M059J (cell line): Measurements from ENCODE around the gene ASB2. TPM values are rescaled to one million over a fixed set of nuclear protein-coding genes. Genes with fewer than 3 reads are reported as not detected.

Experiments used
- DNase-seq: peaks from one replicate; pipeline ENCODE4 v3.0.0-alpha.2; 2012; ENCODE audit warnings: low read depth
- total RNA-seq: library from RNA; depleted of rRNA; stranded (reverse); fragments of >200 nt; shearing (Covaris generic); gene quantifications from 2 replicates; pipeline ENCODE4 v1.2.3, GENCODE V29; 2014; rRNA removed

Gene ASB2, protein sequence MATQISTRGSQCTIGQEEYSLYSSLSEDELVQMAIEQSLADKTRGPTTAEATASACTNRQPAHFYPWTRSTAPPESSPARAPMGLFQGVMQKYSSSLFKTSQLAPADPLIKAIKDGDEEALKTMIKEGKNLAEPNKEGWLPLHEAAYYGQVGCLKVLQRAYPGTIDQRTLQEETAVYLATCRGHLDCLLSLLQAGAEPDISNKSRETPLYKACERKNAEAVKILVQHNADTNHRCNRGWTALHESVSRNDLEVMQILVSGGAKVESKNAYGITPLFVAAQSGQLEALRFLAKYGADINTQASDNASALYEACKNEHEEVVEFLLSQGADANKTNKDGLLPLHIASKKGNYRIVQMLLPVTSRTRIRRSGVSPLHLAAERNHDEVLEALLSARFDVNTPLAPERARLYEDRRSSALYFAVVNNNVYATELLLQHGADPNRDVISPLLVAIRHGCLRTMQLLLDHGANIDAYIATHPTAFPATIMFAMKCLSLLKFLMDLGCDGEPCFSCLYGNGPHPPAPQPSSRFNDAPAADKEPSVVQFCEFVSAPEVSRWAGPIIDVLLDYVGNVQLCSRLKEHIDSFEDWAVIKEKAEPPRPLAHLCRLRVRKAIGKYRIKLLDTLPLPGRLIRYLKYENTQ
- total RNA-seq = not detected in 2 replicates

DNA sequence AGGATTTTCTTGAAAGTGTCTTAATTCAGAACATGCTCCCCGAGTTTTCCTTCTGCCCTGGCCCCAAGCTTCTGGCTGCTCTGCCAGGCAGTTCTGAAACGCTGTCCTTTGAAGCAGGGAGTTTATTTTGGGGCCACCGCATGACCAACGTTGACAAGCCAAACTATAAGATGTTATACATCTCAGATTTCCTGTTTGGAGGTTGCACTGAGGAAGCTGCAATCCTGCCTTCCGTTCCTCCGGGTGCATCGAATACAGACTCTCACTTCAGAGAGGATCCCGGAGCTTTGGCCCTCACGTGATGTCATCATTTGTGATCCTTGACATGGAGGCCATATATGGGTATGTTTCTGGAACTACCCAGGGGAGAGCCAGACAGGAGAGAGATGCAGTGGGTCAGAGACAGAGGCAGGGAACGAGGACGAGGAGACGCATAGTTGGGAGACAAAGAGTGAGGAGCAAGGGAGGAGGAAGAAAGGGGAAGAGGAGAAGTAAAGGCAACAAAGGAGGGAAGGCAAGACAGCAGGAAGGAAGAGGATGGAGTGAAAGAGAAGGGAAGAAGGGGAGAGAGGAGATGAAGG is at the start of gene ASB2:
ASB2 (minus strand) TSS at position 94 of the 581 bp plus-strand sequence. CDS start 12,031 bp downstream, outside the sequence.
- DNase-seq = no peak

DNA sequence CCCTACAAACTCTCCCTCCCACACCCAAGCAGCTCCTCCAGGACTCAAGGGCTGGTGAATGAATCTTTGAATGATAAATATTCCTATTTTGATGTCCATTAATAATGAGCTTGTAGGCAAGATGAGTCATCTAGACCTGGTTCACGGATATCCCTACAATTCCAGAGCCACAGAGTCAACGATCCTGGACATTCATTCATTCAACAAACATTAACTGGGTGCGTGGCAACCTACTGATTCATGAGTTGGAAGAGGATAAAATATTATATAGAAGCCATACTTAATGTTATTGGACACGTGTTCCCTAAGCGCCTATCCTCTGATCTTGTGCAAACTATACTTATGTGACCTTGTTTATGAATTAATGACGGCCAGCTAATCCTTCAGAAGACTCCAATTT is 49.4 kb upstream of the ASB2 start:
- no peak for DNase-seq

DNA sequence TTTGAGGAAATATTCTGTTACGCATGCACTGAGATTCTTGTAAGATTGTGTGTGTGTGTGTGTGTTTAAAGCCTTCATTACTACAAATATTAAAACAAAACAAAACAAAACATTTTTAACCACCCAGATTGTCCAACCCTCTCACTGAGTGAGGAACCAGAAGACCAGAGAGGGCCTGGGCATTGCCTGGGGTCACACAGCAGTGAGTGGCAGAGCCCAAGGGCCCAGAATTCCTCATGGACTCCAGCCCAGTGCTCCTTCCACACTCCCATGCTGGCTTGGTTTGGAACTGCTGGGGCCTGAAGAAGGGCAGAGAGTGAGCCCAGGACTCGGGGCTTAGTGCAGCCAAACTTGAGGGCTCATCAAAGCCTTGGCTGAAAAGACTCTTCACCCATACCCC is 48.2 kb upstream of the ASB2 start:
- DNase-seq = no peak

DNA sequence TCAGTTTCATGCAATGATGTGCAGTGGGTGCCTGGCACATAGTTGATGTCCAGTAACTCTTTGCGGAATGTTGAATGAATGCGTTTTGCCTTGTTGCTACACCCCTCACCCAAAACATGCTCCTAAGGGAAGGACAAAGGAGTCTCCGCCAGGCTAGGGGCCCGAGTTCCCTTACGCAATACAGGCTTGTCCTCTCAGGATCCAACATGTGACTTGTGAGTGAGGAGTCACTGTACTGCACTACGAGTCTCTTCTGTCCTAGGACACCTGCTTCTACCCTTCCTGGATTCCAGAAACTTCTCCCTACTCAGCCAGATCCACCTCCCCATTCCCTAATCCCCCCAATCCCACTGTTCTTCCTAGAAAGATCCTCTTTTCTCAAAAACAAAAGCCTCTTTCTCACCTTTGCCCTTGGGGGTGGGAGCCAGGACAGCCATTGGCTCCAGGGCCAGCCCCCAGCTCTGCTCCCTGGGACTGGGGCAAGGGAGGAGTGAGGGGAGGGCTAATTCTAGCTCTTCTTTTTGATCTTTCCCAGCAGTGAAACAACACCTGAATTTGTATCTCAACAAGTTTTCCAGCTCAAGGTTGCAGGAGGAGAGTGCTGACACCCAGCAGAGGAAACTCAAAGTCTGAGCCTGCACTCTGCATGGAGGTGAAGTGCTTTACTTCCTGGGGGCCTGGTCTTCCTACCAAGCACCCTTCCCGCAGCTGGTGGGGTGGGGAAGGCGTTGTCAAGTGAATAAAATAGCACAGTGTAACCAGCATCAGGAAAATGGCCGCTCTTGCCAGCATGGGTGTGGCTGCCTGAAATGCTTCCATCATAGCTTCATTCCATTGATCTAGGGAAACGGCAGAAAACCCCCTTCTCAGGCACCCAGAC is 46.4 kb upstream of the ASB2 start:
- no peak for DNase-seq

DNA sequence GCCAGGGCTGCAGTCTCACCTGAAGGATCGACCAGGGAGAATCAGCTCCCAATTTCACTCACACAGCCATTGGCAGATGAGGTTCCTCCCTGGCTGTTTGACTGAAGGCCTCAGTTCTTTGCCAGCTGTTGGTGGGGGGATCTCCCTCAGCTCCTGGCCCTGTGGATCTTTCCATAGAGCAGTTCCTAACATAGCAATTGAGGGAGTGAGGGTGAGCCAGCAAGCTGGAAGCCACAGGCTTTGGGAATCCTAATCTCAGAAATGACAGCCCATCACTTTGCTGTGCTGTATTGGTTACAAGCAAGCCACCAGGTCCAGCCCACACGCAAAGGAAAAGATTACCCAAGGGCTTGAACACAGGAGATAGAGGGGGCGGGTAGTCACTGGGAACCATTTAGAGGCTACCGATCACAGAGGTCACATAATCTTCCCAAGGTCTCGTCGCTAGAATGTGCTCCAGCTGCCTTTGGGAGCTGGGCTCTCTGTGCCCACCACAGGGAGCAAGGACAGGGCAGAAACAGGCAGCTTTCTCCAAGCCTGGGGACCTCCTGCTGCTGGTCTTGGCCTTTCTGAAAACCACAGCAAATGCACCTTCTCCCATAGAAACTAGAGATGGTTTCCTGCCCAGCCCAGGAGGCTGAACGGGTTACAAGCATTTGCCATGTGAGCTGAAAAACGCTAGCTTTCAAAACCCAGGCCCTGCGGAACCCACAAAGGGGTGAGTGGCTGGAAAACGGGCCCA is 45.2 kb upstream of the ASB2 start:
- DNase-seq = no peak

DNA sequence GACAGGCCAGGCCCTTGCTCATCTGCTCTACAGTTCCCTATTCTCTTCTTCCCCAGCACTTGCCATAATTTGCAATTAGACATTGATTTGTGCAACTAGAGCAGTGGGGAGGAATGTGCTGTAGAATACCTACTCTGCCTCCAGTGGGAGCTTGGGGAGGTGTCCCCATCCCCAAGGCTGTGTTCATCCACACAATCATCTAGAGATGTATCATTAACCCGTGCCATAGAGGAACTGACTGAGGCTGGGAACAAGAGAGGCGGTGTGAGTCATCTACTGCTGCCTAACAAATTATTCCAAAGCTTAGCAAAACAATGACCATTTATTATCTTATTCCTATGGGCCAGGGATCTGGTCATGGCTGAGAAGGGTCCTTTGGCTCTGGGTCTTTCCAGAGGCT is 44.6 kb upstream of the ASB2 start:
- peak; percentile 23 for DNase-seq

DNA sequence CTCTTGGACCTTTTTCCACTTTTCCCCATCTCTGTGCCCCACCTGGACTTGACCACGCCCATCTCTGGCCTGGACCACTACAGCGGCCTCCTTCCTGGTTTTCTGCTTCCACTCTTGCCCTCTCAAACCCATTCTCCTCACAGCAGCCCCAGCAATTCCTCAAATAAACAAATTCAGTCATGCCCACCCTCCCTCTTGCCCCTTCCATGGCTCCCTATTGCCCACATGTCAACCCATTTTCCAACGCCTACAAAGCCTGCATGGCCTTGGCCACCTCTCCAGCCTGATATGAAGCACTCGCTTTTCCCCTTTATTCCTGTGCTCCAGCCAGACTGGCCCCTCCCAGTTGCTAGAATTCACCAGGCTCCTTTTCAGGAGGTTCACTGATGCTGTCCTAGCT is 43.9 kb upstream of the ASB2 start:
- no peak for DNase-seq

DNA sequence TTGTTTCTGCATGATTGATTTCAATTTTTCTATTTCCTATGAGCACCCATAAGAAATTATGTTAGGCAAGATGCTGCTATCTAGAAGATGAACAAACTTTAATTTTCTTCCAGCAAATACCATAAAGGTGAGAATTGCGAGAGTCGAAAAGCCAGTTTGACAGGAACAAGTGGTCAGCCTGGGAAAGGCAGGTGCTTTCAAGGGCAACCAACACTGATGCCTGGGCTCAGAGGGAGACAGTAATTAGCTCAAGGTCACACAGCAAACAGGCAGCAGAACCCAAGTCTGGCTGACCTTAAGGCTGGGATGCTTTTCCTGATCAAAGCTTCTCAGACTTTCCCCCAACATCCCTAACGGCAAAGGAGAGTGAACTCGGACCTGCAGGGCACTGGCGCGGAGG is 43.0 kb upstream of the ASB2 start:
- DNase-seq = no peak

DNA sequence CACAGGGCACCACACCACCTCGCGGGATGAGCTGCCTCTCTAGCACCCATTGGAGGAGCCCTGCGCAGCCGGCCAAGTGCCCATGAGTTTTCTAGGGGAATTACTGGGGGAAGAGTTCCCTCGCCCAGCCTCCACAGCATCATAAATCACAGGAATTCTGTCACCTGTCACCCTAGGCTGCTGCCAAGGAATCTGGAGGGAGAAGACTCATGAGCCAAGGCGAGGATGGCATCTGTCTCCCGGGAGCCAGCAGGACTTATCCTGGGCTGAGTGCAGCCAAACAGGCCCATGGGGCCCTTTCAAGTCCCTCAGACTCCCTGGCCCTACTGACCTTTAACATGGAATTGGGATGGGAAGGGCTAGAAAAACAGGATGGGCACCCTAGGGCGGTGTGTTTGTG is 41.9 kb upstream of the ASB2 start:
- DNase-seq = no peak

DNA sequence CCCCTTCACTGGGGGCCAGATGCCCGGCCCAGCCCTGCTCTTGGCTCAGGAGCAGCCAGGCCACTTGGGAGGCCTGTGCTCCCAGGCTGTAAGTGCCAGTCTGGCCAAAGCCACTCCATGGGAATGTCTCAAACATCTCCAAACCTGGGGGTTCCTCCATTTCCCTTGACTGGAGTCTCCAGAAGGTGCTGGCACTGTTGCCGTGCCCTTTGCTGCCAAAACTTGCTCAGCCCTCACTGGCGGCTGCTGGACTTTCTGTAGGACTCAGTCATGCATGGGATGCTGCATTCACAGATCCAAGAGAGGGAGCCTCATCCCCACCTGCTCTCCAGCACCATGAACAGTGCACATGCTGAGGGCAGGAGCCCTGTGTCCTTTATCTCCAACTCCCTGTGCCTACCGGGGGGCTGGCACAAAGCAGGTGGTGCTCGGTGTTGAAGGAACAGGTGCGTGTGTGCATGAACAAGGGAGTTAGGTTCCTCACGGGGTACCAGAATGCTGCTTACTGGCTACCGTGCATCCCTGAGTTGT is 40.1 kb upstream of the ASB2 start:
- DNase-seq = no peak

DNA sequence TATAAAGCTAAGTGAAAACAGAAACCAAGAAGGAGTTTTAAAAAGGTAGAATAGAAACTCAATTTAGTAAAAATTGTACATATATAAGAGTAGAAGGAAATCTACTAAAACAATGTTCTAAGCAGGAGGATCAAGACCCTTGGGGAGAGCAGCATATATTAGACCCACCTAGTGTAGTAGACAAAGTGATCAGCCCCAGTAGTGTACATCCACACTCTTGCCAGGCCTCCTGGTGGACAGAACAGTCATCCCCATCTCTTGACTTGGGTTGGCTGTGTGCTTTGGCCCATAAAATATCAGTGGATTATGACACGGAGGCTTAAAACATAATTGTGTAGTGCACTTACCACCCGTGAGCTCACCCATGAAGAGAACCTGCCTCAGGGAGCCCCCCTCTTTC is 38.9 kb upstream of the ASB2 start:
- no peak for DNase-seq

DNA sequence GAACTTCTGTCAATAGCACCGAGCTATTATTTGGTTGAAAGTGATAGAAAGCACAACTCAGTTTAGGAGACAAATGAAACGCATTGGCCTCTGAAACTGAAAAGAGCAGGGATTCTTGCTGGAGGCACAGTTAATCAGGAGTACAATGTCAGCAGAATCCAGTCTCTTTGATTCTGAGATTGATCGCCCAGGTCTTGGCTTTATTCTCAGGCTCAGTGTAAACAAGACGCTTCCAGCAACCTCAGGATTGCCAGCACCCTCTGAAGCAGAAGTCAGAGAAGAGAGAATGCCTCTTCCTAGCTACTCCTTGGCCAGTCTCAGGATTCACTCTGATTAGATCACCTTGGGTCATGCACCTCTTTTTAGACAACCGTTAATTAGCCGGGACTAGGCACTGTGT is 38.0 kb upstream of the ASB2 start:
- no peak for DNase-seq

DNA sequence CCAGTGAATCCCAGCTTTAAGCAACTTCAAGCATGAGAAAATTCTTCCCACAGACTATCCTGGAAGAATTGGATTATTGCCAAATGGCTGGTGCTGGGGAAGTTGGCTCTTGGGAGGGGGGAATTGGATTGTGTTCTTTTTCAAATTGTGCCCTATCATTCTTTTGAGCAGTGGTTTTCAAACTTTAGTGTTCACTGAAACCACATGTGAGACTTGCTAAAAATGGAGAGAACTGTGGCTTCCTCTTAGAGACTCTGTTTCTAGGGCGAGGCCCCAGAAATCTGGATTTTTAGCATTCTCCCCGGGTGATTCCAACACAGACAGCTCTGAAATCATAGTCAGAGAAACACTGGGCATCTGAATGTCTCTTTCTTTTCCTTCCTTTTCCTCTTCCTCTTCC is 35.4 kb upstream of the ASB2 start:
- DNase-seq = no peak

DNA sequence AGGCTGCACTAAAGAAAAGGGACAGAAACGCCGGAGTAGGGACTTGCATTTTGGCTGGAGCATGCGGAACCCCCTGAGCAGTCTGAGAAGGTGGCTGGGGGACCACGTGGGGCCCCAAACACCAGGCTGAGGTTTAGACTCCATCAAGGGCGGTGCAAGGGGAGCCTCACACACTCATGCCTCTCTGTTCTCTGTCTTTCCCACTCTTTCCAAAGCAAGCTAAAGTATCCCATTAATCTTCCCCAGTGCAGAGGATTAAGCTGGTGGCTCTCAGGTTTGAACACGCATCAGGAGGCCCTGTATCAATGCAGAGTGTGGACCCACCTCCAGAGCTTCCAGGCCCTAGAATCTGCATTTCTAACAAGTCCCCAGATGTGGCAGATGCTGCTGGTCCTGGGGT is 34.3 kb upstream of the ASB2 start:
- DNase-seq = no peak

DNA sequence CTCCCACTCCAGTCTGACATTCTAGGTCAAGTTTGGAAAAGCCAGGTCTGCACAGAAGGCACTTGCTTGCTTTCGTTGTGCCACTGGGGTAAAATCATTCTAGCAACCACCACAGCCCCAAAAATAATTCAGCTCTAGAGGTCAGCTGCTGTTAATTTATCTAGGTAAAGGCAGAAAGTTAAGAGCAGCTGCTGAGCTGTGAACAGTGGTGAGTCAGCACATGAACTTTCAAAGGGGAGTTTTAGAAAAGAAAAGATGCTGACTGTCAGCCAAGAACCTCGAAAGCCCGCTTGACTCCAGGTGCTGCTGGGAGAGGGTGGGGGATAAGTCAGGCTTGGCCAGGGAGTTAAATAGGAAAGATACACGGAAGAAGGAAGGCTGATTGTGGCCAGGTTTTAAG is 33.4 kb upstream of the ASB2 start:
- DNase-seq = peak; percentile 59

DNA sequence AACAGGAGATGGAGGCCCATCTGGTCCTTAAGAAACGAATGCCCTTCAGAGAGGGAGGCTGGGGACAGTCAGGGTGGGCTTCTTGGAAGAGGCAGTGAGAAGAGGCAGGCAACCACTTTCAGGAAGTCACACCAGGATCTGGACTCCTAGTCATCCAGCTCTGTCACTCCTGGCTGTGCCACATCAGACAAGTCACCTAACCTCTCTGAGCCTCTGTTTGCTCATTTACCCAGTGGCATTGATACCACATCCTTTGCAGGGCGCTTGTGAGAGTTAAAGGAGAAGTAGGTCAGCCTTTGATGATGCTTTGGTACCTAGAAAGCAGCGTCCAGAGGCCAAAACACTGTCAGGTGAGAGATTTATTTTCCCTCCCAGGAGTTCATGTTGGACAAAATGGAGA is 31.9 kb upstream of the ASB2 start:
- DNase-seq = no peak

DNA sequence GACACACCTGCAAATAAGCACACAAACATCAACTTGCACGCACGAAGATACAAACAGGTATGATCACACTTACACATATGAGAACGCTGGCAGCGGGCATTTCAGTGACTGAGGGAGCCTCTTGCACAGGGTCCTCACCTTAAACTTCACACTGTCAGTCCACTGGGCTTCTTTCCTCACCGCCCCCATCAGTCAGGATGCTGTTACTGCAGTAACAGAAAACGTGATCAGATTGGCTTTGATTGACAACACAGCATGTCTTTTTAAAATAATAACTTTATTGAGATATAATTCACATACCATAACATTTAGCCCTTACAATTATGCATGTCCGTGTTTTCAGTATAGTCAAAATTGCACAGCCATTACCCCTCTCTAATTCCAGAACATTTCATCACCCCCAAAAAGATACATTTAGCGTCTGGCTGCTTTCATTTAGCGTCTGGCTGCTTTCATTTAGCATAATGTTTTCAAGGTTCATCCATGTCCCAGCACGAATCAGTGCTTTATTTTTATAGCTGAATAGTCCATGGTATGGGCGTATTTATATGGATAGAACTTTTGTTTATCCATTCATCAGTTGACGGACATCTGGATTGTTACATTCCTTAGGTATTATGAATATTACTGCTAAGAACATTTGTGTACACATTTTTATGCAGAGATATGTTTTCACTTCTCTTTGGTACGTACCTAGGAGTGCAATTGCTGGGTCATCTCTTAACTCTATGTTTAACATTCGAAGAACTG is 29.1 kb upstream of the ASB2 start:
- DNase-seq = no peak

DNA sequence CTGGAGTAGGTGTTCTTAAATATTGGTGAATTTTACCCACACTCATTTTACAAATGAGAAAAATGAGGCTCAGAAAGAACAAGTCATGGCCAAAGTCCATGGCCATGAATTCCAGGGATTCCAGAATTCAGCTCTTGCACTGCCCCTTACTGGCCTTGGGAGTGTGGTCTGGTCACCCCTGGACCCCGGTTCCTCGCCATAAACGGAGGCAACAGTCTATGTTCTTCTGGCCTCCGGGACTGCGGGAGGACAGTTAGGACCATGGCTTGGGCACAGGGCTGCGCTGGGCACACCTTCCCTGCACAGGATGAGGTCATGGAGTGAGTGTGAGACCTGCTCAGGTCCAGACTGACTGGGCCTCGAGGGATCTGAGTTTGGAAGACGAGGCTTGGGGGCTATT is 27.6 kb upstream of the ASB2 start:
- no peak for DNase-seq

DNA sequence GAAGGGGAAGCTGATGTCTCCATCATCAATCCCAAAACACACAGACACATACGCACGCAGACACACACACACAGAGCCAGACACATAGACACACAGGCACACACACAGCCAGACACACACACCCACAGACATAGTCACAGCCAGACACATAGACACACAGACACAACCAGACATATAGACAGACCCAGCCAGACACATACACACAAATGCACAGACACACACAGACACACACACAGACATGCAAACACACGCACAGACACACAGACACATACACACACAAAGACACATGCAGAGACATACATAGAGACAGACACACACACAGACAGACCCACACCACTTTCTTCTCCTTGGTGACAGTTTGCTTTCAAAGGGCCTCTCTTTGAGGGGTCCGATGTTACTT is 27.0 kb upstream of the ASB2 start:
- no peak for DNase-seq
